Tibial nerve (tissue), 3 donors: ENCODE data around the gene RAB40C.

ENCODE experiments used
- POLR2A ChIP-seq, 2 donors: fragments of 450-650 bp; IDR thresholded peaks; one replicate each; pipeline ENCODE4 v1.6.1; 2017; ENCODE audit warnings: antibody characterized with exemption in 2 of 2, mild to moderate bottlenecking in 2 of 2, moderate library complexity in 2 of 2
- TF ChIP-seq, protein P1 (sequence below), 5 experiments: fragments of 200-600 bp in 3 of 5; fragments of 450-650 bp in 2 of 5; sonication (generic) in 3 of 5; IDR thresholded peaks; one replicate each; pipeline ENCODE4 v1.5.1; 2016 to 2019; ENCODE audit warnings: antibody characterized with exemption in 5 of 5, mild to moderate bottlenecking in 3 of 5, moderate library complexity in 2 of 5

DNA sequence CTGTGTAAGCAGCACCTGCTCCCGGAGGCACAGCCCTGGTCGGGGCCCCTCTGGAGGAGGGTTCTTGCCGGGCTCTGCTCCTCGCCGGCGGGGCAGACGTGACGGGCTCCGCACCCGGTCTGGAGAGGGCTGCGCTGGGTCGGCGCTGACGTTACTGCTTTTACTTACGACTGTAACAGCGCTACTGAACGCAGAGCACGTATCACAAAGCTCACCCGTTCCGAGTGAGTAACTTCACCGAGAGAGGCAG, 1.3 kb upstream of the RAB40C start:
- TF ChIP-seq POLR2A (IDR thresholded peaks at IDR 0.05), result no peak
- TF ChIP-seq, protein P1, sequence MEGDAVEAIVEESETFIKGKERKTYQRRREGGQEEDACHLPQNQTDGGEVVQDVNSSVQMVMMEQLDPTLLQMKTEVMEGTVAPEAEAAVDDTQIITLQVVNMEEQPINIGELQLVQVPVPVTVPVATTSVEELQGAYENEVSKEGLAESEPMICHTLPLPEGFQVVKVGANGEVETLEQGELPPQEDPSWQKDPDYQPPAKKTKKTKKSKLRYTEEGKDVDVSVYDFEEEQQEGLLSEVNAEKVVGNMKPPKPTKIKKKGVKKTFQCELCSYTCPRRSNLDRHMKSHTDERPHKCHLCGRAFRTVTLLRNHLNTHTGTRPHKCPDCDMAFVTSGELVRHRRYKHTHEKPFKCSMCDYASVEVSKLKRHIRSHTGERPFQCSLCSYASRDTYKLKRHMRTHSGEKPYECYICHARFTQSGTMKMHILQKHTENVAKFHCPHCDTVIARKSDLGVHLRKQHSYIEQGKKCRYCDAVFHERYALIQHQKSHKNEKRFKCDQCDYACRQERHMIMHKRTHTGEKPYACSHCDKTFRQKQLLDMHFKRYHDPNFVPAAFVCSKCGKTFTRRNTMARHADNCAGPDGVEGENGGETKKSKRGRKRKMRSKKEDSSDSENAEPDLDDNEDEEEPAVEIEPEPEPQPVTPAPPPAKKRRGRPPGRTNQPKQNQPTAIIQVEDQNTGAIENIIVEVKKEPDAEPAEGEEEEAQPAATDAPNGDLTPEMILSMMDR (IDR thresholded peaks at IDR 0.05), result no peak
